Raji (cell line): ENCODE results near the gene LIMA1.

ENCODE experiments used
- POLR2A ChIP-seq: IDR thresholded peaks from 2 replicates; pipeline ENCODE4 v1.6.1; 2011; ENCODE audit warnings: low read depth, low read length, control low read depth; ENCODE audit not compliant: insufficient read depth

Gene LIMA1

DNA sequence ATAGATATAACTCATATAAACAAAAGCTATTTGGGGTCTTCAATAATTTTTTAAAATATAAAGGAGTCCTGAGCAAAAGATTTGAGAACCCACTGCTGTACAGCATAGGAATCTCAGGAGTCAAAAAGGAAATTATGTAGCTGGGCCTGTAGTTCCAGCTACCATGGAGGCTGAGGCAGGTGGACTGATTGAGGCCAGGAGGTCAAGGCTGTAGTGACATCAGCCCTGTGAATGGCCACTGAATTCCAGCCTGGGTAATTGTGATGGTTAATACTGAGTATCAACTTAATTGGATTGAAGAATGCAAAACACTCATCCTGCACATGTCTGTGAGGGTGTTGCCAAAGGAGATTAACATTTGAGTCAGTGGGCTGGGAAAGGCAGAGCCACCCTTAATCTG, 126.7 kb downstream of the LIMA1 start:
- TF ChIP-seq POLR2A = no peak

DNA sequence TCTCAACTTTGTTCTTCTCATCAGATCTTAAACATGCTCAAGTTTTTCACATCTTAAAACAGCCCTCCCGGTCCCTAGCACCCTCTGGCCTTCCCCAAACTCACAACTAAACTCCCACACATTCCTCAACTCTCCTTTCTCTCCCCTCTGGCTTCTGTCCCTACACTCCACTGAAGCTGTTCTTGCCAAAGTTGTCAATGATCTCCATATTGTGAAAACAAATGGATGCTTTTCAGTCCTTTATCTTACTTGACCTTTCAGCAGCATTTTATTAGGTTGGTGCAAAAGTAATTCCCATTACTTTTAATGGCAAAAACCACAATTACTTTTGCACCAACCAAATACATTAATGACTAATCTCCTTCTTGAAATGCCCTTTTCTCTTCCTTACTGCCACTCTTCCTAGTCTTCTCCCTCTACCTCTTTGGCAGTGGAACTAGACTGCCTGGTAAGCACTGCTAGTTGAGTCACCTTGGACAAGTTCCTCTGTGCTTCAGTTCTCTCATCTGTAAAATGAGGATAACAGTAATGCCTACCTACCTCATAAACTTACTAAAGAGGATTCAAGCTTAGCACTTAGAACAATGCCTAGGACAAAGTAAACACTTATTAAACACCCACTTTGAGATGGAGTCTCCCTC, 132.2 kb downstream of the LIMA1 start:
- TF ChIP-seq POLR2A = no peak

DNA sequence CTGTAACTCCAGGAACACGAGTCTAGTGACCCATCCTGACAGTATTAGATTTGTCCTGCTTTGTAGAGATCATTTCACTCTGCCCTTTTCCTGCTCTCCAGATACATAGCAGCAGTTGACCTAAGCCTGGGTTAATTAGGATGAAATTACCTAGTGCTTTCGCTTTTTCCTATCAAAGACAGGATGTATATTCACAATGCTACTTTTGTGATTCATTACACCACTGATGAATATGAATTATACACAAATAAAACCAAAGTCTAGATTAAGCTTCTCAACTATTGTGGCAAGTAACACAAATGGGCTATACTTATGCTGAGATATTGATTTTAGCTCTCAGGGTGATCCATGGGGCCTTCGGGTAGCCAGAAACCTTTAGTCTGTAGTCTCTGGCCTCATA, 134.0 kb downstream of the LIMA1 start:
- TF ChIP-seq POLR2A = no peak

DNA sequence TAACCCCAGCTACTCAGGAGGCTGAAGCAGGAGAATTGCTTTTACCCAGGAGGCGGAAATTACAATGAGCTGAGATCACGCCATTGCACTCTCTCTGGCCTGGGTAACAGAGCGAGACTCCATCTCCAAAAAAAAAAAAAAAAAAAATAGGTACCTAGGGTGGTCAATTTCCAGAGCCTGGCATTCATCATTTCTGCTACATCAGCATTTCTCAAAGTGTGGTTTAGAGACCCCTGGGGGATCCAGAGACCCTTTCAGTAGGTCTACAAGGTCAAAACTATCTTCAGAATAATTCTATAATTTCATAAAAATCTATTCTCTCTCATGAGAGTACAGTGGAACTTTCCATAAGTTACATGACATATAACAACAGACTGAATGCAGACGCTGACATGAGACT, 136.0 kb downstream of the LIMA1 start:
- no peak for TF ChIP-seq POLR2A

DNA sequence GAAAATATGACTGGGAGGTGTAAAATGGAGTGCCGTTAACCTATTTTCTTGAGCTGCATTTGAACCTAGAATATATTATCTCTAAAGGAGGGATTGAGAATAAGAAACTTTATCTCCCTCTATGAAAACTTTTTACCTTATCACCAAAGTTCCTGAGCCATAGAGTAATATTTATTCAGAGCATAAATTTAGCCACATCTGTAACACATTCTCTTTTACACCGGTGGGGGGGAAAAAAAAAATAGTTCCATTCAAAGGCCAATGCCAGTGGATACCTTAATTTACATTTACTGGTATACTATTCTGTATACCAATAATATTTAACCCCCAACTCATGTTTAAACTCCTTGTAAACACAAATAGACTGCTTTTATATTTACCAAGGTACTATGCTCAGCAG, 137.9 kb downstream of the LIMA1 start:
- TF ChIP-seq POLR2A = no peak

DNA sequence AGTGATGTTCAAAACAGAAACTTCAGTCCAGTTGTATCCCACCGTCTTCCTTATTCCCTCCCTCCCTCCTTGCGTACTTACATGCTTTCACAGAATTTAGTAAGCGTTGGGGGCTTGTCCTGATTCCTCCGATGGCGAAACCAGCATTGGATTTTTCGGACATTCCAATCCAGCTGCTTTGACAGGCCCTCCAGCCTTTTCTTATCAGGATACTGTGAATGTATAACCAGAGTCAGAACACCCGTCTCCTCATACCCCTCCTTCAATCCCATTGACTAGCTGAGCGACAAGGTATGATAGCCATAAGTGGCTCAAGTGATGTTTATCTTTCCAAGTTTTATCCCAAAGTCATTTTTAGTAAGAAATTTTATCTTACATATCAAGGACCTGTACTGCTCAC, 140.3 kb downstream of the LIMA1 start:
- TF ChIP-seq POLR2A = no peak

DNA sequence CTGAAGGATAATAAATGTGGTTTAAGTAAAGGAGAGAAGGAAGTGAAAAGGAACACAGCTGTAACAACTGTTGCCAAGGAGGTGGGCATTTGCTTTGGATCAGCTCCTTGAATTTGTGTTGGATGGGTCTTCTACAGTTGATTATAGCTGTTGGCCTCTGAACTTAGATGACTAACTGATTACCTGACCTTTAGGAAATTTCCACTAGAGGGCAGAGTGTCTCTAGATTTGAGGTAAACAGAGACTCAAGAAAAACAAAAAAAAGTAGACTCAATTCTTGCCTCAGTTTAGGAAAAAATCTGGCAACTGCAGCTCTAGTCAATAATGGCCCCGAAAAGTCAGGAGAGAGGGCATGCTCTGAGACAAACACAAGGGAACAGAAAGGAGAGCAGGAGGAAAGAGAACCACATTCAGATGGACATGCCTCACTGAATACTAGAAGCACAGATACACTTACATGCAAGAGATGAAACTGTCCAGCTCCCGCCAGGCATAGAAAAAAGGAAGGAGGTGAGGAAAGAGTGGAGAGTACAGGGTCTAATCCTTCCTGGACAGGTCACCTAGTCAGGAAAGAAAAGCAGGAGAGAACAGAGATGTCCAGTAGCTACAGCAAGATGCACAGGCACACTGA, 150.7 kb downstream of the LIMA1 start:
- no peak for TF ChIP-seq POLR2A

DNA sequence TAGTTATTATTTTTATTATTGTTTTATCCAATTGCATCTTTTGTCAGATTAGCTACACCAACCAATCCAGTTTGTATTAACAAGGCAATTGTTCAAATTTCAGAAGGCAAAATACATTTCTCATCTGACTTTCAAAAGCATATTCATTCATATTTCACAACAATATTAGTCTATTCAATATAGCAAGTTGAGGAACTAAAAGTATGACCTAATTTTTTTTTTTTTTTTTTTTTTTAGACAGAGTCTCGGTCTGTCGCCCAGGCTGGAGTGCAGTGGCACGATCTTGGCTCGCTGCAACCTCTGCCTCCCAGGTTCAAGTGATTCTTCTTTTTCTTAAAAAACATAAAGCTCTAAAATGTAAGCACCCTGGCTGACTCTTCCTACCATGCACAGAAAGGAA, 154.0 kb downstream of the LIMA1 start:
- no peak for TF ChIP-seq POLR2A

DNA sequence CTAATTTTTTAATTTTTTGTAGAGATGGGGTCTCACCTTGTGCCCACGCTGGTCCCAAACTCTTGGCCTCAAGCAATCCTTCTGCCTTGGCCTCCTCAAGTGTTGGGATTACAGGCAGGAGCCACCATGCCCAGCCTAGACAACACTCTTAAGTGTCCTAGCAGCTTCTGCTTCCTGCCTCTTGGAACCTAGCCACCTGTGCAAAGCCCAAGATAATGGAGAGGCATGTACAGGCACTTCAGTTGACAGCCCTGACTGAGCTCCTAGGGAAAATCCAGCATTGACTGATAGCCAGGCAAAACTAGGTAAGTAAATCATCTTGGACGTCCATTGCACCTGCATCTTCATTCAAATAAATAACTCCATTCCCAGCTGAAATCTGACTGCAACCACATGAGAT, 155.8 kb downstream of the LIMA1 start:
- no peak for TF ChIP-seq POLR2A
